GM20431 (cell line): ENCODE data around the gene HOXC6.

Experiments
- in situ Hi-C: fragments of 300-500 bp; cut with MseI, MboI; formaldehyde crosslinking; loops from one replicate; pipeline ENCODE4 v1.15.0; 2020; ENCODE audit warnings: low sequenced_read_pairs; ENCODE audit not compliant: unreplicated experiment

HOXC6 gene

DNA sequence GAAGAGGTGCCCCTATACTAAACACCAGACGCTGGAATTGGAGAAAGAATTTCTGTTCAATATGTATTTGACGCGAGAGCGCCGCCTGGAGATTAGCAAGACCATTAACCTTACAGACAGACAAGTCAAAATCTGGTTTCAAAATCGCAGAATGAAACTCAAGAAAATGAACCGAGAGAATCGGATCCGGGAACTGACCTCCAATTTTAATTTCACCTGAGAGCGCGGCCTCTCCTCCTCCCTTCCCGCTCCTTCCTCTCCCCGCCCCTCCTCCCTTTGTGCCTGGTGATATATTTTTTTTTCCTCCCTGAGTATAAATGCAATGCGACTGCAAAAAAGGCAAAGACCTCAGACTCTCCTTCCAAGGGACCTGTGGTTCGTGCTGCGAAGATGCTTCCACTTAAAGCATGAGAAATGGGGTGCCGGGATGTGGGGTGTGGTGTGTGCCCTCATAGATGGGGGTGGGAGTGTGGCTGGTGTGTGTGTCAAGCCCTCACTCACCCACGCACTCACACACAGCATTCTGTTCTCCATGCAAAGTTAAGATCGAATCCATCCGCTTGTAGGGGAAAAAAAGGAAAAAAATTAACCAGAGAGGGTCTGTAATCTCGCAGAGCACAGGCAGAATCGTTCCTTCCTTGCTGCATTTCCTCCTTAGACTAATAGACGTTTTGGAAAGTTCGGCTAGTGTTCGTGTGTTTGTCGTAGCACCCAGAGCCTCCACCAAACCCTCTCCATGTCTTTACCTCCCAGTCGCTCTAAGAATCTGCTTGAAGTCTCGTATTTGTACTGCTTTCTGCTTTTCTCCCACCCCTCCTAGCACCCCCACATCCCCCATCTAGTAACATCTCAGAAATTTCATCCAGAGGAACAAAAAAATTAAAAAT, 38.8 kb upstream of the HOXC6 start:
- in situ Hi-C loops = loop anchor here (10.0 kb wide), 1 partner anchor 215 kb away; no protein-coding TSS in a partner anchor

DNA sequence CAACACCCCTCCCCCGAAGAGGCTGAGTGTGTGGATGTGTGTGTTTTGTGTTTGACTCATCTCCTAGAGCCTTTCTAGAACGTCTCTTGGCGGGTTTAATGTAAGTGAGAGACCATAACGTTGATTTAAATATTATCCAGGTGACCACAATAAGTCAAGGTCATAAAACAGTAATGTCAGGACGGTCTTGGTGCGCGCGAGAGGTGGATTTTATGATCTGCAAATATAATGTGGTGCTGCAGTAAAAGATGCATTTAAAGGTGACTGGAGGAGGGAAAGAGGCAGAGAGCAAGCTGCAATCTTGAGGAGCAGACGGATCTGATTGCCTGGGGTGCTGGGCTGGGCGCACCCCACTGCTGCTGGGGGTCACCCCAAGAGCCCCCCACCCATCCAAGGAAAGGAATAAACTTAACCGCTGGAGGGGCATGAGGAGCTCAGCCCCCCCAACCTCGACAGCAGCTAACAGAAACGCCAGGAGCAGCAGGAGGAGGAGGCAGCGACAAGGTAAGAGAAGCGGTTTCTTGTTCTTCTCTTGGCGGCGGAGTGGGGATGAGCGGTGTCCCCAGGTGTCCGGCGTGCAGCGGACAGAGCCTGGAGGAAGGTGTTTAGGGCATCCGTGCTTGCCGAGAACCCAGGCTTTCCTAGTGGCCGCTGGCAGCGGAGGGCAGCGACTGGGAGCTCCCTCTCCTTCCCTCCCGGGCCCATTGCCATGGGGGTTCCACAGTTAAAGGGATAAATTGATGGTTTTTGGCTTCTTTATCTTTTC, 37.7 kb upstream of the HOXC6 start:
- in situ Hi-C loops = loop anchor here (10.0 kb wide), 1 partner anchor 214 kb away; no protein-coding TSS in a partner anchor

- in situ Hi-C loops = loop anchor here (10.0 kb wide), 1 partner anchor 214 kb away; no protein-coding TSS in a partner anchor
Observed at GRCh38 chr12:53991077-53991460, 37.2 kb upstream of the HOXC6 start.

GRCh38 chr12:53992377-53992889, 35.8 kb upstream of the HOXC6 start:
- in situ Hi-C loops = loop anchor here (10.0 kb wide), 1 partner anchor 212 kb away; no protein-coding TSS in a partner anchor

- in situ Hi-C loops = loop anchor here (10.0 kb wide), 1 partner anchor 211 kb away; no protein-coding TSS in a partner anchor
Observed at GRCh38 chr12:53993162-53994008, 34.9 kb upstream of the HOXC6 start.

DNA sequence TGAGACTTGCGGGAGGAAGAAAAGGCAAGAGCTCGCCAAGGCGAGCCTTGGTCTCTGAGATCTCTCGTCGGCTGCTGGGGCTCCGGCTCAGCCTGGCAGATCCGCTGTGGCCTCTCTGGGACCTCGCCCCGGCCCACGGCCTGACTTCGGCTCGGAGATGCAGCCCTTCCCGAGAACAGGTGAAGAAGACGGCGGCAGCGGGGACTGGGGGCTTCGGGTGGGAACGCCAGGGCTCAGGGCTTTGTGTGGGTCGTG, 34.3 kb upstream of the HOXC6 start:
- in situ Hi-C loops = loop anchor here (10.0 kb wide), 1 partner anchor 211 kb away; no protein-coding TSS in a partner anchor

DNA sequence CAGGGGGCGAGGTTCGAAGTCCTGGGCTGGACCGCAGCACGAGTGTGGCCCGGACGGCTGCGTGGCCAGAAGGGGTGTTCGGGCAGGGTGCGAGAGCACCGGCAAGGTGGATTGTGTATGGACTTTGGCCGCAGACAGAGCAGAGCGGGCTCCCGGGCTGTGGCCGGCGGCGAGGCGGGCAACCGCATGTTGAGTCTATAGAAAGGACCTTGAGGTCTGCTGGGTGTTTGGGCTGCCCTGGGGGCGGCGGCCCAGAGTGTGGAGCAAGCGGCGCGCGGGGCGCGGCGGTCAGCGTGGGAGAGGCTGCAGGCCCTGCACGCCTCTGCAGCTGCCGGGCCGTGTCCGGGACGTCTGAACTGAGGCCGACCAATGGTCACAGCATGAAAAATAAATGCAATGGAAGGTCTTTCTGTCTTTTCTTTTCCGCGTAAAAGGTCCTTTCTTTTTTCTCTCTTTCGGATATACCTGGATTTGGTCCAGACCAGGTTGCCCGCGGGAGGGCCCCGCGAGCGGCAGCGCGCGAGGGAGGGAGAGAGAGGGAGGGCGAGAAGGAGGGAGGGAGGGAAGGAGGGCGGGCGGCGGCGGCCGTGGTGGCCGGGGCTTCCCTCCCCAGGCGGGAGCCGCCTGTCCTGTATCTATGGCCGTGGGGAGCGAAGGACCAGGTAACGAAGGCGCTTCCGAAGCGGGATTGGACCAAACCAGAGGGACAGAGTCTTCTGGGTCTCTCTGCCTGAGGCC, 33.8 kb upstream of the HOXC6 start:
- in situ Hi-C loops = loop anchor here (10.0 kb wide), 1 partner anchor 210 kb away; no protein-coding TSS in a partner anchor

DNA sequence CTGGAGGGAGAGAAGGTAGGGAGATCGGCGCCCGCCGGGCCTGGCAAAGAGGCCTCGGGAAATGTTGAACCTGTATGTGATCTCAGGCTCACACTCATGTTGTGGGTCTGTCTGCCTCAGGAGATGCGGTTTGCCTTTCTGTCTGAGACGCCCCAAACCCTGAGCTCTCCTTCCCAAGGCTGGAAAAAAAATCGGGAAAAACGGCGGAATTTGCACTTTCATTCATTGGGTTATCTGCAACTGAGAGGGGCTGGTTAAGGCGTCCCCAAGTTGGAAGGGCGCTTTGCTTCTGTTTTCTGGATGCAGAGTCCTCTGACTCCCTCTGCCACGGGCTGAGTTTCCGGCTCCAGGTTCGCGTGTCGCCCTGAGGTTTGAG, 33.2 kb upstream of the HOXC6 start:
- in situ Hi-C loops = loop anchor here (10.0 kb wide), 1 partner anchor 210 kb away; no protein-coding TSS in a partner anchor

GRCh38 chr12:53995378-53996239, 32.6 kb upstream of the HOXC6 start:
- in situ Hi-C loops = loop anchor here (10.0 kb wide), 1 partner anchor 209 kb away; no protein-coding TSS in a partner anchor

DNA sequence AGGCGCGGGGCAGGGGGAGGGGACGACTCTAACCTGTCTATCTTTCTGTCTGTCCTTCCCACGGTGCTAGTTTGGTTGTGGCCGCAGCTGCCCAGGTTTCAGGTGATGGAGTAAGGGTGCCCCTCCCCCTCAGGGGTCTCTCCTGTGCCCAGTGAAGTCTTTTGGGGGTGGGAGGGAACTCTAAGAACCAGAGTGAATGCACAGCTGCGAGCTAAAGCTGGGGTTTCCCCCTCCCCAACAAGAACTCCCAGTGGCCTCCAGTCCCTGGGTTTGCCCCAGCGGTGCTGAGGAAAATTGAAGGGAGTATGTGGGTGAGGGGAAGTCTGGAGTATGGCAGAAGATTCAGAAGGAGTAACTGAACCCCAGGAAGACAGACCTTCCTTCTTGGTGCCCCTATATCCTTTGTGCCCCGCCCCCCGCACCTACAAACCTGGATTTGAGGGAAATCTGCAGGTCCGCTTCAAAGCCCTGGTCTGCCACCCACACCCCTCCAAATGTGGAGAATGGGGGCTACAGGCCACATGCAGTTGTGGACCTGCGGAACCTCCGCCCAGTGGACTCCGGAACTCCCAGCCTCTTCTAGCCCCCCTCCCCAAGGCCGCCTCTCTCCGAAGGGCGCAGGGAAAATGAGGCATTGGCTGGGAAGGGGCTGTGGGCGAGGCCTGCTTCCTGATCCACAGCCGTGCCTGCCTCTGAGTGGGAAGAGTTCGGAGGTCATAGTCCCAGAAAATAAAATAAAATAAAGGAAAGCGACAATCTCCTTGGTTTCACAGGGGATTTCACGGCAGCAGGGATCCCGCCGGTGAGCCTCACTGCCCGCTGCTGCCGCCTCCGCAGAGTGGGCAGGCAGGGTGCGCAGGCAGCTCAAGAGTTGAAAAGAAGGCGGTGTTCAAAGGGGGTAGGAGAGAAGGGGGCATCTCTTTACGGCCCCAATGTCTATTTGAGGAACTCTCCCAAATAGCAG, 31.7 kb upstream of the HOXC6 start:
- in situ Hi-C loops = loop anchor here (10.0 kb wide), 1 partner anchor 208 kb away; no protein-coding TSS in a partner anchor

DNA sequence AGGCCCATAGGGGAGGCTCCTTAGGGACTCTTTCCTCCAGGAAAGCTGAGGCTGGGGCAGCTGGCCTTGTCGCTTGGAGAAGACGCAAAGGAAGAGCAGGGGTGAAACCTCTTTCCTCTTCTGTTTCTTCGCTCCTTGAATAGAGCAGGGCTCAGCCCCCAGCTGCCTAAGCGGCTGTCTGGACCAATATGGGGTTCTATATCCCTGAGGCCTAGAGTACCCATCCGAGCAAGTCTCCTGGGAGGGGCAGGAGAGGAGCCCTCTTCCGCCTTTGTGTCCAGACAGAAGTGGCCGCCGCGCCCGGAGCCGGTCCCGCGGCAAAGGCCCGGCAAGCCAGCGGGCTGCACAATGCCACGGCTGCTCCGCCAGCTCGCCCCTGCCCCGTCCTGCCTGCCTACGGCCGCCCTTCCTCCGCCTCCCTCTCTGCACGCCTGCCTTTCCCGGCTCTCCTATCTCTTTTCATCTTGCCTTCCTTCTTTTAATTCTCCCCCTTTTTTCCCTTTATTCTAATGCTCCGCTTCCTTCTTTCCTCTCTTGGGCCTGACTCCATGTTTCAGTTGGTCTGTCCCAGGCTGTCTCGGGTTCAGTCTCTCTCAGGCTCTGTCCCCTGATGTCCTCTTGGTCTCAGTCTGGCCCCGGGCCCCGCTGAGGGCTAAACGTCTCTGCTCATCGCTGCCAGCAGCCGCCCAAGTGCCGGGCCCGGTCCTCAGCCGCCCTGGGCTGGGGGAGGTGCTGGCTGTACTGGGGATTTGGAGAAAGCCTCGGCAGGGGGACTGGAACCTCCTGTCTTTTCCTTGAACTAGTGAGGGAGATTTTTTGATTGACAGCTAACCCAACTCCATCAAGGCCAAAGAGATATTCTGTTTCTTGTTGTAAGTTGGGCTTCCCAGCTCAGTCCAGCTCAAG, 30.8 kb upstream of the HOXC6 start:
- in situ Hi-C loops = loop anchor here (10.0 kb wide), 1 partner anchor 207 kb away; no protein-coding TSS in a partner anchor

GRCh38 chr12:53998110-53998899, 29.9 kb upstream of the HOXC6 start:
- in situ Hi-C loops = loop anchor here (10.0 kb wide), 1 partner anchor 206 kb away; no protein-coding TSS in a partner anchor

DNA sequence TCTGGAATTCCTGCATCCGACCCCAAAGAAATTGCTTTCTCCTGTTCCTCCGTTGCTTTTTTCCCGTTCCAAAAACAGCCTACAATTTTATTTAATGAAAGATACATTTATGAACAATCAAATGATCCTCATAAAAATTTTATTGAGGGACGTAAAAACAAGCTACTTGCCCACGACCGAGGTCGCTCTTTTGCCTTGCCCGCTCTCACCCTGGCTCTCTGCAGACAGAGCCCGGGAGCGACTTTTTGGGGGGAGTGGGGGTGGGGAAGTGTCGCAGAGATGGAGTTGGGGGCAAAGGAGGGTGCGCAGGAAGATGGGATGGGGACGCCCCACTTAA, 29.4 kb upstream of the HOXC6 start:
- in situ Hi-C loops = loop anchor here (10.0 kb wide), 1 partner anchor 206 kb away; no protein-coding TSS in a partner anchor

DNA sequence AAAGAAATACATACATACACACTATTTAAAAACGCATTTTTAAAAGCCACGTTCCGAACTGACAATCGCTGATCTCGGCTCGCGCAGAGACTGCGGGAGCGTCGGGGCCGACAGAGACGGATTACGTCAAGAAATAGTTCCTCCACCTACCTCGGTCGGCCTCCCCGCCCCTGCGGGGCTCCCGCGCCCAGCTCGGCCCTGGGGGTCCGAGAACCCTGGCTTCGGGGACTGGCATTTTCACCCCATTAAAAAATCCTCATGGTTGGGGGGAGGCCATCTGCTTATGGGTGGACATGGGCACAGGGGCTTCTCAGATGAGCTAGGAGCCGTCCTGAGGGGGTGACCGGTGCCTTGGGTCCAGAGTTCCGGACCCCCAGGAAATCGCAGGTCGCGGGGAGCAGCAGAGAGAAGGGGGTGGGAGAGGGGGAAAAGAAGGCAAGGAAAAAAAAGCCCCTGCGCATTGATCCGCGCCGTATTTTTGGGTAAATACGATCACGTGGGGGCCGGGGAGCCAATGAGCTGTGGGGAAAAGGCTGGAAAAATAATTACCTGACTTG, 28.6 kb upstream of the HOXC6 start:
- in situ Hi-C loops = loop anchor here (10.0 to 25.0 kb wide), 2 partner anchors 205 to 363 kb away; partner anchors contain the start of gene GPR84
